ENCODE data around the gene WDR59. TPM values are rescaled to one million over a fixed set of nuclear protein-coding genes. Genes with fewer than 3 reads are reported as not detected.

WDR59 gene
- total and polyA plus RNA-seq, 2 donors from 2014 or later = 32.6 to 60.0 TPM

DNA sequence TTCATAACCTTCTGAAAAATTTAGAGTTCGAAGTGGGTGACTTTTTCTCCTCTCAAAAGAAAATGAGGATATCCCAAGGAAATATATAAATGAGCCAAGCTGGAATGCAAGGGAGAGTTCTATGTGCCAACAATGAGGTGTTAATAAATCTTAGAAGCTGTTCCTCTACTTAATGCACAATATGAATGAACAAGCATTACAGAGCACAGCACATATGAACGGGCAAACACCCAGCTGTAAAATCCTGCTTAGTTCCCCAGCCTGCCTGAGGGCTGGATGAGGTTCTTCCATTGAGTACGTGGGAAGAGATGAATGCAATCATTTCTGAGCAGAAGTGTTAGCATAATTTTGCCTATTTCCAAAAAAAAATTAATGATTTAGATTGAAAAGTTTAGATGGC, 58.1 kb downstream of the WDR59 start:
- FAIRE-seq (no peak), DNase-seq (no peak)
- H3K4me1 ChIP-seq (ENCODE audit: control insufficient read depth in 2 of 3, insufficient read depth in 2 of 3, low read depth in 1 of 3, low read length in 3 of 3) = no peaks in the 10 kb centered on the region
- intact Hi-C loops (cut with DNase I) = no loop called here
- H3K9me3 ChIP-seq (ENCODE audit: control insufficient read depth in 2 of 3, insufficient read depth in 1 of 3, low read length in 3 of 3) = no peaks in the 10 kb centered on the region
- peaks cover 2 to 16% (median 9%) of the 10 kb centered on the region in 3 donors for H3K36me3 ChIP-seq (ENCODE audit: control insufficient read depth in 2 of 3, insufficient read depth in 3 of 3, low read length in 3 of 3)
- no peak overlapping the region for H3K9ac ChIP-seq (ENCODE audit: low read length in 3 of 3)
- TF ChIP-seq, protein P1, sequence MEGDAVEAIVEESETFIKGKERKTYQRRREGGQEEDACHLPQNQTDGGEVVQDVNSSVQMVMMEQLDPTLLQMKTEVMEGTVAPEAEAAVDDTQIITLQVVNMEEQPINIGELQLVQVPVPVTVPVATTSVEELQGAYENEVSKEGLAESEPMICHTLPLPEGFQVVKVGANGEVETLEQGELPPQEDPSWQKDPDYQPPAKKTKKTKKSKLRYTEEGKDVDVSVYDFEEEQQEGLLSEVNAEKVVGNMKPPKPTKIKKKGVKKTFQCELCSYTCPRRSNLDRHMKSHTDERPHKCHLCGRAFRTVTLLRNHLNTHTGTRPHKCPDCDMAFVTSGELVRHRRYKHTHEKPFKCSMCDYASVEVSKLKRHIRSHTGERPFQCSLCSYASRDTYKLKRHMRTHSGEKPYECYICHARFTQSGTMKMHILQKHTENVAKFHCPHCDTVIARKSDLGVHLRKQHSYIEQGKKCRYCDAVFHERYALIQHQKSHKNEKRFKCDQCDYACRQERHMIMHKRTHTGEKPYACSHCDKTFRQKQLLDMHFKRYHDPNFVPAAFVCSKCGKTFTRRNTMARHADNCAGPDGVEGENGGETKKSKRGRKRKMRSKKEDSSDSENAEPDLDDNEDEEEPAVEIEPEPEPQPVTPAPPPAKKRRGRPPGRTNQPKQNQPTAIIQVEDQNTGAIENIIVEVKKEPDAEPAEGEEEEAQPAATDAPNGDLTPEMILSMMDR (IDR thresholded peaks at IDR 0.05; ENCODE audit: borderline replicate concordance, extremely low read depth, insufficient read depth) = no peak
- no peak overlapping the region for H3K4me3 ChIP-seq (ENCODE audit: low read length in 3 of 3)
- no peaks in the 10 kb centered on the region for H3K27me3 ChIP-seq (ENCODE audit: control insufficient read depth, insufficient read depth, low read length)
- H3K27ac ChIP-seq (ENCODE audit: low read depth in 2 of 2, low read length in 2 of 2) = no peak overlapping the region

DNA sequence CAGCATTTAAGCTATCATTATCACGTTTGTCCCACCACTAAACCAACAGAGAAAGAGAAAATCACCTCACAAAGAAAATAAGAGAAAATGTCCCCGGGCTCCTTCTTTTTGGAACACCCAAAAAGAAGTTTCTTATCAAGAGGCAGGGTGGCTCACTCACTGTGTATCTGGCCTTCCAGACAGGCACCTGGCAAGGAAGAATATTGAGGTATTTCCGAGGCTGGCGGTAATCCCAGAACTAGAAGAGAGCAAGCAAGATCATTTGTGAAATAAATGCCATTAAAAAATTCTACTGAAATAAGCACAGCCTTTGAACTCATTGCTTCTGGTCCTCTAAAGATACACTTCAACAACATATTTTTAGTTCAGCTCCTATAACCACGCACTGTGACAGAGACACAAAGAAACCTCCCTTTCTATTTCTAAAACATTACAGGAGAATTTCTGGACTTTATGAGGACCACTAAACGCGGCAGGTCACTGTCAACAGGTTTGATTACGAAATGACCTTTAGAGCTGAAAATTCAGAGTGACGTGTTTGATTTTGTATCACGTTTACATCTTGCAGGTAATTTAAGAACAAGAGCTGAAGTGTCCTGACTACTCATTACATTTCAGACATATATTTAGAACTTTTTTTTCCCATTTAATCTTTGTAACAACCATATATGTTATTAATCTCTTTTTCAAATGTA, 61.0 kb downstream of the WDR59 start:
- no peak for DNase-seq
- Histone ChIP-seq H3K4me3 (ENCODE audit: low read length in 3 of 3) (no peak overlapping the region), H3K36me3 (ENCODE audit: control insufficient read depth in 2 of 3, insufficient read depth in 3 of 3, low read length in 3 of 3) (peaks cover 0 to 18% (median 14%) of the 10 kb centered on the region in 3 donors), H3K27ac (ENCODE audit: low read depth in 2 of 2, low read length in 2 of 2) (no peak overlapping the region), H3K9me3 (ENCODE audit: control insufficient read depth in 2 of 3, insufficient read depth in 1 of 3, low read length in 3 of 3) (no peaks in the 10 kb centered on the region), H3K4me1 (ENCODE audit: control insufficient read depth in 2 of 3, insufficient read depth in 2 of 3, low read depth in 1 of 3, low read length in 3 of 3) (no peaks in the 10 kb centered on the region), H3K9ac (ENCODE audit: low read length in 3 of 3) (no peak overlapping the region), H3K27me3 (ENCODE audit: control insufficient read depth, insufficient read depth, low read length) (no peaks in the 10 kb centered on the region)
- intact Hi-C loops (cut with DNase I) = no loop called here
- TF ChIP-seq, protein P1 (IDR thresholded peaks at IDR 0.05; ENCODE audit: borderline replicate concordance, extremely low read depth, insufficient read depth) = no peak
- no peak for FAIRE-seq

DNA sequence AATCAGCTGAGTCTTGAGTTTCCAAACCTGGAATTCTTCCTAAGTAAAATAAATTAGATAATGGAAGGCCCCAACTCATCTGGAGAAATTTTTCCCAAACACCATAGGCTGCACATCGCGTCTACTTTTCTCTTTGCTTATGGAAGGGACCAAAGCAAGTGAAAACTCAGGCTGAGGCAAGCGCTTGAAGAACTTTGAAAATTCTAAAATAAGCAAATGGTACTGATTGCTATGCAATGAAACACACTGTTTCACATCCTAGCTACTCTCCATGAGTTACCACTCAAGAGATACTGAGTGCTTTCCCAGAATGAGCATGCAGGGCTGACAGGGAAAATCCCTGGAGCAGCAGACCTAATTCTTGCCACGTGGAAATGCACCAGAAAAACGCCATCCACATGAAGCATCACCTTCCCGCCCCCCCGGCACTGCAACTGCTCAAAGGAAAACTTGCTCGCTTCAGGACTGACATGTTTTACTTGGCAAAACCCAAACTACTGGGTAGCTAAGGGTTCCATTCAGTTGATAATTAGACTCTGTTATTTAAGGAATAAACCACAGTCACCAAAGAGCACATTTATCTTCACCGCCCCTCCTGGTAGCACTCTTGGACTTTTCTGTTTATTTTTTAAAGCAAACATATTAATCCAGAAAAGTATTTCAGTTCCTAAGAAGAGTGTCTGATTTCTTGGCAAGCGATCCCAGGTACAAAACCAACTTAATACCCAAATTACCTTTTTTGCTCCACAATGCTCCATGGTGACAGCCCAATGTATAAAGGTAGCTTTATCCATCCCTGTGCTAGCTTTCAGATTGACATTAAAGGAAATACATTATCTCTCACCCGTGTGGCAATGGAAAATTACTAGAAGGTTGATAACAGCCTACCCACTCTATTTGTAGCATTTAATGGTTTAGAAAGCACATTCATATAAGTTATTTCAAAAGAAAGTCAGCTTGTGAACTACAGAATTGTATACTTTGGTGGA, 62.5 kb downstream of the WDR59 start:
- Histone ChIP-seq H3K27ac (ENCODE audit: low read depth in 2 of 2, low read length in 2 of 2) (no peak overlapping the region), H3K36me3 (ENCODE audit: control insufficient read depth in 2 of 3, insufficient read depth in 3 of 3, low read length in 3 of 3) (peaks cover 0 to 14% (median 12%) of the 10 kb centered on the region in 3 donors), H3K4me3 (ENCODE audit: low read length in 3 of 3) (no peak overlapping the region), H3K9ac (ENCODE audit: low read length in 3 of 3) (no peak overlapping the region), H3K4me1 (ENCODE audit: control insufficient read depth in 2 of 3, insufficient read depth in 2 of 3, low read depth in 1 of 3, low read length in 3 of 3) (no peaks in the 10 kb centered on the region), H3K9me3 (ENCODE audit: control insufficient read depth in 2 of 3, insufficient read depth in 1 of 3, low read length in 3 of 3) (no peaks in the 10 kb centered on the region), H3K27me3 (ENCODE audit: control insufficient read depth, insufficient read depth, low read length) (no peaks in the 10 kb centered on the region)
- DNase-seq (no peak), FAIRE-seq (no peak)
- TF ChIP-seq, protein P1 (IDR thresholded peaks at IDR 0.05; ENCODE audit: borderline replicate concordance, extremely low read depth, insufficient read depth) = no peak
- intact Hi-C loops (cut with DNase I) = no loop called here
